Fibroblast of lung (primary cell): Measurements from ENCODE around the gene MTMR3. TPM values are rescaled to one million over a fixed set of nuclear protein-coding genes. Genes with fewer than 3 reads are reported as not detected.

Source experiments
- DNase-seq, 2 donors: peaks; one replicate each; pipeline versions ENCODE4 v3.0.0 to v3.0.0-alpha.2; 2010; ENCODE audit warnings: low read depth in 2 of 2
- H2AFZ ChIP-seq: 2 replicates; pipeline ENCODE4 v1.5.1; 2012; ENCODE audit warnings: low read length, control low read depth, inconsistent platforms
- H3K27ac ChIP-seq: 2 replicates; pipeline ENCODE4 v1.5.1; 2011; ENCODE audit warnings: low read length, control low read depth; ENCODE audit not compliant: insufficient read depth
- H3K27me3 ChIP-seq: 2 replicates; pipeline ENCODE4 v1.5.1; 2011; ENCODE audit warnings: mild to moderate bottlenecking, low read length; ENCODE audit not compliant: control insufficient read depth, insufficient read depth
- H3K36me3 ChIP-seq: 2 replicates; pipeline ENCODE4 v1.5.1; 2011; ENCODE audit warnings: low read length; ENCODE audit not compliant: control insufficient read depth, insufficient read depth
- H3K4me1 ChIP-seq: 2 replicates; pipeline ENCODE4 v1.5.1; 2011; ENCODE audit warnings: low read length; ENCODE audit not compliant: control insufficient read depth, insufficient read depth; ENCODE audit errors: extremely low read depth
- H3K4me2 ChIP-seq: 2 replicates; pipeline ENCODE4 v1.5.1; 2011; ENCODE audit warnings: low read length, control low read depth; ENCODE audit not compliant: insufficient read depth; ENCODE audit errors: extremely low read depth
- H3K4me3 ChIP-seq, 4 experiments: fragments of 200-600 bp in 1 of 4; sonication (generic) in 1 of 4; replicated peaks in 1 of 4; 2 replicates each; pipeline ENCODE4 v1.5.1; 2011 to 2016; ENCODE audit warnings: low read length in 4 of 4, low read depth in 3 of 4, mild to moderate bottlenecking in 3 of 4, control low read depth in 2 of 4, inconsistent platforms in 1 of 4, mixed read lengths in 1 of 4; ENCODE audit not compliant: insufficient read depth in 1 of 4; ENCODE audit errors: control extremely low read depth in 1 of 4
- H3K79me2 ChIP-seq: 2 replicates; pipeline ENCODE4 v1.5.1; 2012; ENCODE audit warnings: mild to moderate bottlenecking, low read length, inconsistent platforms; ENCODE audit not compliant: control insufficient read depth, insufficient read depth
- H3K9ac ChIP-seq: 2 replicates; pipeline ENCODE4 v1.5.1; 2011; ENCODE audit warnings: mild to moderate bottlenecking, low read length, control low read depth; ENCODE audit not compliant: insufficient read depth
- H3K9me3 ChIP-seq: 2 replicates; pipeline ENCODE4 v1.5.1; 2012; ENCODE audit warnings: low read depth, low read length; ENCODE audit not compliant: control insufficient read depth, insufficient read depth
- H4K20me1 ChIP-seq: 2 replicates; pipeline ENCODE4 v1.5.1; 2011; ENCODE audit warnings: low read length; ENCODE audit not compliant: control insufficient read depth, insufficient read depth; ENCODE audit errors: extremely low read depth
- EZH2 ChIP-seq: IDR thresholded peaks from 2 replicates; pipeline ENCODE4 v1.5.1; 2012; ENCODE audit warnings: low read length, control low read depth, mild to moderate bottlenecking; ENCODE audit errors: missing control alignments
- polyA plus RNA-seq, 2 donors: library from polyadenylated mRNA; depleted of rRNA in 1 of 2; stranded (reverse) in 1 of 2; unstranded in 1 of 2; fragments of >200 nt; gene quantifications; 2 replicates each; pipeline ENCODE4 v1.2.1, GENCODE V29; 2011 to 2012; ENCODE audit warnings: missing spikeins in 1 of 2
- total RNA-seq: library from RNA; depleted of rRNA; stranded (reverse); fragments of >200 nt; gene quantifications from 2 replicates; pipeline ENCODE4 v1.2.1, GENCODE V29; 2014
- TF ChIP-seq, protein P1 (sequence below), 2 donors: IDR thresholded peaks in 1 of 2; conservative IDR thresholded peaks in 1 of 2; 1 replicate in 1 of 2; 2 replicates in 1 of 2; pipeline ENCODE4 v1.5.1; 2011 to 2012; ENCODE audit warnings: low read length in 2 of 2, control low read depth in 1 of 2, inconsistent platforms in 1 of 2, low read depth in 1 of 2, mild to moderate bottlenecking in 1 of 2

The MTMR3 gene
- total and polyA plus RNA-seq, 2 donors (not counting 1 experiment from before 2014, with no cell fraction given): 15.0 to 31.2 TPM

DNA sequence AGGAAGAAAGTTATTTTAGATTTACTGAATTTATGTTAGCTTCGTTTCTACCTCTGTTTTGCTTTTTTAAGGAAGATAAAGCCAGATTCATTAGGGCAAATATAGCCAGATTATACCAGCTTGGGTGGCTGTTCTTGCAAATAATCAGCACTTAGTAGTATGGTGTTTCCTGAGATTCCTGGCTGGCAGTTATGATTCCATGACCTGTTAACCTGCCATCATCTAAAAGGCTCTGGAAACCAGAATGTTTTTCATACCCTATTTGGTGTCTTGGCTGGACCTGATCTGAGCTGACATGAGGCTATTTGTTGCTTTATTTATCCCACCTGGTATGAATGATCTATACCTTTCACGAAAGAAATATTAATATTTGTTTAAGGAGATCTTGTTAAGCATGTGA is 114.5 kb downstream of the MTMR3 start:
- TF ChIP-seq, protein P1, sequence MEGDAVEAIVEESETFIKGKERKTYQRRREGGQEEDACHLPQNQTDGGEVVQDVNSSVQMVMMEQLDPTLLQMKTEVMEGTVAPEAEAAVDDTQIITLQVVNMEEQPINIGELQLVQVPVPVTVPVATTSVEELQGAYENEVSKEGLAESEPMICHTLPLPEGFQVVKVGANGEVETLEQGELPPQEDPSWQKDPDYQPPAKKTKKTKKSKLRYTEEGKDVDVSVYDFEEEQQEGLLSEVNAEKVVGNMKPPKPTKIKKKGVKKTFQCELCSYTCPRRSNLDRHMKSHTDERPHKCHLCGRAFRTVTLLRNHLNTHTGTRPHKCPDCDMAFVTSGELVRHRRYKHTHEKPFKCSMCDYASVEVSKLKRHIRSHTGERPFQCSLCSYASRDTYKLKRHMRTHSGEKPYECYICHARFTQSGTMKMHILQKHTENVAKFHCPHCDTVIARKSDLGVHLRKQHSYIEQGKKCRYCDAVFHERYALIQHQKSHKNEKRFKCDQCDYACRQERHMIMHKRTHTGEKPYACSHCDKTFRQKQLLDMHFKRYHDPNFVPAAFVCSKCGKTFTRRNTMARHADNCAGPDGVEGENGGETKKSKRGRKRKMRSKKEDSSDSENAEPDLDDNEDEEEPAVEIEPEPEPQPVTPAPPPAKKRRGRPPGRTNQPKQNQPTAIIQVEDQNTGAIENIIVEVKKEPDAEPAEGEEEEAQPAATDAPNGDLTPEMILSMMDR (conservative IDR thresholded peaks at IDR 0.05 in 1 of 2, IDR thresholded peaks at IDR 0.05 in 1 of 2; ENCODE audit: low read depth in 1 of 2, low read length in 2 of 2): no peak
- no peak for TF ChIP-seq EZH2
- no peaks in the 10 kb centered on the region for H3K27me3 ChIP-seq
- H3K9ac ChIP-seq: no peak overlapping the region
- H4K20me1 ChIP-seq: no peaks in the 10 kb centered on the region
- no peak overlapping the region for H3K27ac ChIP-seq
- H3K4me2 ChIP-seq: no peak overlapping the region
- DNase-seq: no peak
- H2AFZ ChIP-seq: no peak overlapping the region
- peaks cover 11% of the 10 kb centered on the region for H3K4me1 ChIP-seq
- H3K36me3 ChIP-seq: no peaks in the 10 kb centered on the region
- H3K4me3 ChIP-seq: no peak overlapping the region
- H3K9me3 ChIP-seq: no peaks in the 10 kb centered on the region
- no peaks in the 10 kb centered on the region for H3K79me2 ChIP-seq

DNA sequence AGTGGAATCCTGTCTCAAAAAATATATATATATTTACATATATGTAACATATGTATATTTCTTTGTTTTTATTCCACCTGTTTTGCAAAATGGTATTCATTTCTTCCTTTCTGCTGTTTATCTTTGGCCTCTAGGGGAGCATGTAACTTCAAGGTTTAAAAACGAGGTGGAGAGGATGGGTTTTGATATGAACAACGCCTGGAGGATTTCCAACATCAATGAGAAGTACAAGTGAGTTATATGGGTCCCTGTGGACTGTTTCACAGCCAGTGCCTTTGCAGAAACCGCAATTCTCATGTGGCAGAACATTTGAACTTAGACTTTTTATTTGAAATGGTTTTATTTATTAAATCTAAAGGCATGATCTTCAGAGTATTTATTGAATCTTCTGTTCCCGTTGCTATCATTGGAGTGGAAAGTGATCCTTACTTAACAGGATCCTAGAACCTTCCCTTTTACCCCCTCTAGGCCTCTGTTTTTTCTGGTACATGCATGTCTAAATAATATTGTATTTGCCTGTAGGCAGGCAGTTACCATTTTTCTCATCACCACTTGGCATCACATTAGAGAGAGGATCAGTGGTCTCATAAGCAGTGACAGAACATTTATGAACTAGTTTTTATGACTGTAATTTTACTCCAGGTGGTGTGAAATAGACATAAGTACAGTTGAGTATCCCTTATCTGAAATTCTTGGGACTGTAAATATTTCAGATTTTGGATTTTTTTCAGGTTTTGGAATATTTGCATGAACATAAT is 115.8 kb downstream of the MTMR3 start:
- Histone ChIP-seq H3K4me2 (no peak overlapping the region), H3K4me3 (no peak overlapping the region), H3K4me1 (peaks cover 11% of the 10 kb centered on the region), H3K36me3 (no peaks in the 10 kb centered on the region), H3K27ac (no peak overlapping the region), H3K9ac (no peak overlapping the region), H2AFZ (no peak overlapping the region), H3K9me3 (no peaks in the 10 kb centered on the region), H3K27me3 (no peaks in the 10 kb centered on the region), H3K79me2 (no peaks in the 10 kb centered on the region), H4K20me1 (no peaks in the 10 kb centered on the region)
- no peak for DNase-seq
- TF ChIP-seq EZH2: no peak
- TF ChIP-seq, protein P1 (conservative IDR thresholded peaks at IDR 0.05 in 1 of 2, IDR thresholded peaks at IDR 0.05 in 1 of 2; ENCODE audit: low read depth in 1 of 2, low read length in 2 of 2): no peak

DNA sequence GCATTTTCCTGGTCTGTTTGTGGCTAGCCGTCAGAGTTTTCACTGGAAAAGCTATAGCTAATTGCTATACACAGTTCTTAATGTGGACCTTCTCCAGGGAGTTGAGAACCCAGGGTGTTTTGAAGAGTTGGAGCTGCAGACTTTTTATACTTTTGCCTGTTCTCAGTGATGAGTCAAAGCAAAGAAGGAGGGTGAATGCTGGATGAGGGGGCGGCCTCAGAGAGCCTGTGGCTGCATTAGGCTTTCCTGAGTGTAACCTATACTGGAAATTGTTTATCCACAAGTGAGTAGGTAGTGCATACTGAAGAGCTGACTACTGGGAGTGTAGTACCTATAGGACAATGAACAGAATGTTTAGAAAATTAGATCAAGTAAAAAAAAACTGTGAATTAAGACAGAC is 117.6 kb downstream of the MTMR3 start:
- Histone ChIP-seq H3K4me1 (peaks cover 3% of the 10 kb centered on the region), H3K9me3 (no peaks in the 10 kb centered on the region), H3K27me3 (no peaks in the 10 kb centered on the region), H3K36me3 (no peaks in the 10 kb centered on the region), H3K4me2 (no peak overlapping the region), H2AFZ (no peak overlapping the region), H3K4me3 (no peak overlapping the region), H3K27ac (no peak overlapping the region), H3K9ac (no peak overlapping the region), H3K79me2 (no peaks in the 10 kb centered on the region), H4K20me1 (no peaks in the 10 kb centered on the region)
- no peak for TF ChIP-seq EZH2
- TF ChIP-seq, protein P1 (conservative IDR thresholded peaks at IDR 0.05 in 1 of 2, IDR thresholded peaks at IDR 0.05 in 1 of 2; ENCODE audit: low read depth in 1 of 2, low read length in 2 of 2): no peak
- peak; percentile 14 to 83 for DNase-seq
